Cardiac fibroblast (primary cell): Measurements from ENCODE around the gene ZFYVE27.

Experiments
- DNase-seq, 2 donors: peaks; one replicate each; pipeline versions ENCODE4 v3.0.0 to v3.0.0-alpha.2; 2010; ENCODE audit warnings: low read depth in 2 of 2
- H3K4me3 ChIP-seq, 2 donors: replicated peaks in 1 of 2; 1 replicate in 1 of 2; 2 replicates in 1 of 2; pipeline ENCODE4 v1.5.1; 2011; ENCODE audit warnings: low read depth in 2 of 2, low read length in 2 of 2, mild to moderate bottlenecking in 2 of 2, moderate library complexity in 1 of 2
- TF ChIP-seq, protein P1 (sequence below): IDR thresholded peaks from one replicate; pipeline ENCODE4 v1.5.1; 2011; ENCODE audit warnings: low read depth, mild to moderate bottlenecking, low read length, inconsistent platforms

Gene ZFYVE27

GRCh38 chr10:97805949-97806348 lies 69.0 kb downstream of the ZFYVE27 start:
- no peak overlapping the region for H3K4me3 ChIP-seq
- TF ChIP-seq, protein P1, sequence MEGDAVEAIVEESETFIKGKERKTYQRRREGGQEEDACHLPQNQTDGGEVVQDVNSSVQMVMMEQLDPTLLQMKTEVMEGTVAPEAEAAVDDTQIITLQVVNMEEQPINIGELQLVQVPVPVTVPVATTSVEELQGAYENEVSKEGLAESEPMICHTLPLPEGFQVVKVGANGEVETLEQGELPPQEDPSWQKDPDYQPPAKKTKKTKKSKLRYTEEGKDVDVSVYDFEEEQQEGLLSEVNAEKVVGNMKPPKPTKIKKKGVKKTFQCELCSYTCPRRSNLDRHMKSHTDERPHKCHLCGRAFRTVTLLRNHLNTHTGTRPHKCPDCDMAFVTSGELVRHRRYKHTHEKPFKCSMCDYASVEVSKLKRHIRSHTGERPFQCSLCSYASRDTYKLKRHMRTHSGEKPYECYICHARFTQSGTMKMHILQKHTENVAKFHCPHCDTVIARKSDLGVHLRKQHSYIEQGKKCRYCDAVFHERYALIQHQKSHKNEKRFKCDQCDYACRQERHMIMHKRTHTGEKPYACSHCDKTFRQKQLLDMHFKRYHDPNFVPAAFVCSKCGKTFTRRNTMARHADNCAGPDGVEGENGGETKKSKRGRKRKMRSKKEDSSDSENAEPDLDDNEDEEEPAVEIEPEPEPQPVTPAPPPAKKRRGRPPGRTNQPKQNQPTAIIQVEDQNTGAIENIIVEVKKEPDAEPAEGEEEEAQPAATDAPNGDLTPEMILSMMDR: no peak
- DNase-seq: no peak

- TF ChIP-seq, protein P1: no peak
- DNase-seq: peak in 1 of 2 donors; percentile 17
- no peak overlapping the region for H3K4me3 ChIP-seq
Measured at GRCh38 chr10:97810446-97810845, 73.5 kb downstream of the ZFYVE27 start.
